Naive thymus-derived CD4-positive, alpha-beta T cell (primary cell): ENCODE measurements around the gene PTPRK. TPM values are rescaled to one million over a fixed set of nuclear protein-coding genes. Genes with fewer than 3 reads are reported as not detected.

ENCODE experiments used
- ATAC-seq: fragments of 150-1000 bp; cut with Tn5 transposase; 2 replicates; pipeline ENCODE4 v1.10.0; 2021; ENCODE audit warnings: mild to moderate bottlenecking, moderate library complexity
- CTCF ChIA-PET: fragments of 350-600 bp; sonication (Branson Sonifier 250); formaldehyde crosslinking; loops from one replicate; lab custom pipeline; 2021; ENCODE audit warnings: antibody characterized with exemption; lab: Charles Lee
- POLR2A ChIA-PET: fragments of 350-600 bp; sonication (Branson Sonifier 250); formaldehyde crosslinking; loops from one replicate; lab custom pipeline; 2021; ENCODE audit warnings: antibody characterized with exemption, inconsistent platforms; lab: Charles Lee
- DNase-seq, 9 donors: peaks; one replicate each; pipeline versions ENCODE4 v3.0.0 to v3.0.0-alpha.2; 2020 to 2022; ENCODE audit warnings: mixed read lengths in 1 of 9
- H3K27ac ChIP-seq: one replicate; pipeline ENCODE4 v1.7.0; 2013; ENCODE audit warnings: mild to moderate bottlenecking, low read depth, low read length, moderate library complexity
- H3K27me3 ChIP-seq, 2 donors: one replicate each; pipeline ENCODE4 v1.7.0; 2013; ENCODE audit warnings: low read length in 2 of 2, mild to moderate bottlenecking in 2 of 2, moderate library complexity in 2 of 2; ENCODE audit not compliant: control insufficient read depth in 2 of 2, insufficient read depth in 2 of 2
- H3K36me3 ChIP-seq, 3 experiments: 1 replicate in 2 of 3; 2 replicates in 1 of 3; pipeline ENCODE4 v1.7.0; 2013; ENCODE audit warnings: low read length in 3 of 3, mild to moderate bottlenecking in 3 of 3, moderate library complexity in 1 of 3; ENCODE audit not compliant: insufficient read depth in 3 of 3, control insufficient read depth in 2 of 3
- H3K4me1 ChIP-seq, 2 donors: one replicate each; pipeline ENCODE4 v1.7.0; 2013; ENCODE audit warnings: low read length in 2 of 2, mild to moderate bottlenecking in 2 of 2, moderate library complexity in 1 of 2; ENCODE audit not compliant: control insufficient read depth in 2 of 2, insufficient read depth in 2 of 2
- H3K4me3 ChIP-seq: 2 replicates; pipeline ENCODE4 v1.7.0; 2013; ENCODE audit warnings: mild to moderate bottlenecking, low read length
- H3K9me3 ChIP-seq, 3 experiments: 1 replicate in 2 of 3; 2 replicates in 1 of 3; pipeline ENCODE4 v1.7.0; 2013; ENCODE audit warnings: low read length in 3 of 3; ENCODE audit not compliant: control insufficient read depth in 2 of 3
- H3K27ac Mint-ChIP-seq, 9 donors: one replicate each; pipeline ENCODE4 v1.8.0; 2020 to 2022; ENCODE audit warnings: mixed read lengths in 9 of 9, mild to moderate bottlenecking in 8 of 9, moderate library complexity in 5 of 9, inconsistent platforms in 2 of 9
- H3K27me3 Mint-ChIP-seq, 5 donors: one replicate each; pipeline ENCODE4 v1.8.0; 2021 to 2022; ENCODE audit warnings: mixed read lengths in 5 of 5, mild to moderate bottlenecking in 1 of 5
- H3K36me3 Mint-ChIP-seq, 5 donors: one replicate each; pipeline ENCODE4 v1.8.0; 2020 to 2022; ENCODE audit warnings: mixed read lengths in 5 of 5, mild to moderate bottlenecking in 3 of 5, inconsistent platforms in 1 of 5
- H3K4me1 Mint-ChIP-seq, 7 donors: one replicate each; pipeline ENCODE4 v1.8.0; 2020 to 2022; ENCODE audit warnings: mixed read lengths in 7 of 7, mild to moderate bottlenecking in 3 of 7, inconsistent platforms in 1 of 7
- H3K4me3 Mint-ChIP-seq, 10 donors: one replicate each; pipeline ENCODE4 v1.8.0; 2020 to 2022; ENCODE audit warnings: mild to moderate bottlenecking in 10 of 10, mixed read lengths in 10 of 10, moderate library complexity in 6 of 10, inconsistent platforms in 2 of 10
- H3K9me3 Mint-ChIP-seq, 11 donors: one replicate each; pipeline ENCODE4 v1.8.0; 2020 to 2022; ENCODE audit warnings: mixed read lengths in 11 of 11, mild to moderate bottlenecking in 4 of 11, inconsistent platforms in 1 of 11, moderate library complexity in 1 of 11
- intact Hi-C, 2 donors: fragments of 100-400 bp; cut with micrococcal nuclease; formaldehyde crosslinking; loops; one replicate each; pipeline ENCODE4 v1.15.1; 2023
- polyA plus RNA-seq, 2 donors: library from polyadenylated mRNA; unstranded; fragments of 300-500 nt; fragmentation: Illumina TruSeq; gene quantifications; one replicate each; pipeline ENCODE4 v1.2.3, GENCODE V29; 2021
- total RNA-seq, 6 experiments: library from RNA in 5 of 6; stranded (reverse) in 5 of 6; gene quantifications; 1 replicate in 5 of 6; 2 replicates in 1 of 6; pipeline ENCODE4 v1.2.3 and lab custom pipeline; 2021 to 2026

Gene PTPRK
- total and polyA plus RNA-seq, 7 experiments from 2014 or later, result 1.3 to 6.5 (median 2.3) TPM

DNA sequence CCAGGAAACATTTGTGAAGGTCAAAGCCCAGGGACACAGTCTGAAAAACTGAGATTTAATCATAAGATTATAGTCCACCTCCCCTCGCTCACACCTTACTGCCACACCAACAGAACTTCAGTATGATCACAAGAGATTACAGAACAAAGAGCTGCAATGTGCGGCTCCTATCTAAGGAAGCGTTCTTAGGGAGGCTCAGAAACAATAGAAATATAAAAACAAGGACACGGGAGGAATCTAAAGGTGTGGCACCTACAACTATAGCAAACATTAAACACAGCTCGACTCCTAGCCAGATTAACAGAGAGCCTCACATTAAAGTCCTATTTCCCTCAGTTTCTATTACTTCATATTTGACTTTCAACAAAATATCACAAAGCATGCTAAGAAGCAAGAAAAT is 579.2 kb downstream of the PTPRK start:
- Histone ChIP-seq H3K27ac (no peak overlapping the region), H3K9me3 (no peaks in the 10 kb centered on the region), H3K36me3 (no peaks in the 10 kb centered on the region), H3K4me1 (peaks cover 11 to 23% of the 10 kb centered on the region in 2 donors), H3K4me3 (no peak overlapping the region), H3K27me3 (no peaks in the 10 kb centered on the region)
- ChIA-PET CTCF (no interaction called here), POLR2A (interaction anchor here (0.7 to 1.7 kb wide), 3 partner anchors 9 to 40 kb away, joined by 3 to 5 read pairs (median 4); no protein-coding TSS in a partner anchor)
- peaks cover 15 to 67% (median 46%) of the 10 kb centered on the region in 7 donors for H3K4me1 Mint-ChIP-seq
- intact Hi-C loops, result no loop called here
- peak overlapping the region in 3 of 9 donors; percentile 1 to 70 (median 32) for H3K27ac Mint-ChIP-seq
- peak overlapping the region in 4 of 10 donors; percentile 8 to 33 (median 11) for H3K4me3 Mint-ChIP-seq
- H3K36me3 Mint-ChIP-seq, result peaks cover 0 to 34% (median 4%) of the 10 kb centered on the region in 5 donors
- ATAC-seq (no peak), DNase-seq (no peak)
- H3K27me3 Mint-ChIP-seq, result no peaks in the 10 kb centered on the region
- H3K9me3 Mint-ChIP-seq, result peaks cover 0 to 17% (median 3%) of the 10 kb centered on the region in 11 donors

DNA sequence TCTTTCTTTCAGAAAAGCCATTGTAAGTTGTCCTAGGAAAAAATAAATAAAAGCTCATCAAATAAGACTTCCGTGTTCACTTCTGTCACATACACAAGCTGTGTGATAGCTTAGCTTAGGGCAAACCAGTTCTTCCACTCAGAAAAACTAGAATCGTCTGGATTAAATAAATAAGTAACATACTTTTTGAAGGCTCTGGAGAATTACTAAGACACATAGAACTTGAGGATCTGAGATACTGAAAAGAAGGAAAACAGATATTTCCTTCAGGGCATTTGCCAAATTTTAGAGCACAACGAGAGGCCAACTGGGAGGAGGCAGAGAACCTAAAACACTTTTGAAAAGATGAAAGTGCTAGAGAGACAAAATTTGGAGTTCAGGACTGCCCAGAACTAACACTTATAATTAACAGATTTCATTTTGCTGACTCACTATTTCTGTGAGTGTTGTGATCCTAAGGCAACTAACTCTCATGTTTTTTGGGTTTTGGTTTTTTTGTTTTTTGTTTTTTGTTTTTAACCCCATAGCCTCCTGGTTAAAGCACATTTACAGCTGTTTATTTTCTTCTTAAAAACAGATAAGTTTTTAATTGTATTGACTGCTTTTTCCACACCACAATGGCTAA is 580.8 kb downstream of the PTPRK start:
- ChIA-PET POLR2A (interaction anchor here (0.8 to 1.2 kb wide), 4 partner anchors 10 to 157 kb away, joined by 4 to 5 read pairs (median 4); partner anchors contain the start of gene THEMIS), CTCF (interaction anchor here (0.6 to 1.3 kb wide), 2 partner anchors 21 to 94 kb away, joined by 3 read pairs; no protein-coding TSS in a partner anchor)
- peak overlapping the region in 3 of 9 donors; percentile 7 to 97 (median 78) for H3K27ac Mint-ChIP-seq
- H3K27me3 Mint-ChIP-seq, result no peaks in the 10 kb centered on the region
- DNase-seq (no peak), ATAC-seq (no peak)
- Histone ChIP-seq H3K27me3 (no peaks in the 10 kb centered on the region), H3K4me1 (peaks cover 18 to 33% of the 10 kb centered on the region in 2 donors), H3K9me3 (no peaks in the 10 kb centered on the region), H3K4me3 (no peak overlapping the region), H3K36me3 (no peaks in the 10 kb centered on the region), H3K27ac (no peak overlapping the region)
- peaks cover 0 to 23% (median 0%) of the 10 kb centered on the region in 5 donors for H3K36me3 Mint-ChIP-seq
- intact Hi-C loops, result loop anchor here in 1 of 2 donors (1.0 kb wide), 2 partner anchors 12 to 33 kb away; no protein-coding TSS in a partner anchor
- peak overlapping the region in 1 of 10 donors; percentile 13 for H3K4me3 Mint-ChIP-seq
- peaks cover 0 to 5% (median 0%) of the 10 kb centered on the region in 11 donors for H3K9me3 Mint-ChIP-seq
- H3K4me1 Mint-ChIP-seq, result peaks cover 19 to 76% (median 55%) of the 10 kb centered on the region in 7 donors

DNA sequence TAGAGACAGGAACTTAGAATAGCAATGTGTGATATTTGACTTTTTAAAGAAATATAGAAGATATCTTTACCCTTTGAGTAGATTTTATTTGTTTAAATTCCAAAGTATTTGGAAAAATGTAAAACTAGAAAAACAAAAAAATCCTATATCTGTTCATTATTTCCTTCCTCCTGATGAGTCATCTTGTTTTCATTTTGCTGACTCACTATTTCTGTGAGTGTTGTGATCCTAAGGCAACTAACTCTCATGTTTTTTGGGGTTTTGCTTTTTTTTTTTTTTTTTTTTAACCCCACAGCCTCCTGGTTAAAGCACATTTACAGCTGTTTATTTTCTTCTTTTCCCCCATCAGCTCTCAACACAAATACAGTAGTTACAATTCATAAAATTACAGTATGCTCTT is 581.7 kb downstream of the PTPRK start:
- Histone ChIP-seq H3K9me3 (no peaks in the 10 kb centered on the region), H3K4me3 (no peak overlapping the region), H3K27me3 (no peaks in the 10 kb centered on the region), H3K4me1 (peaks cover 25 to 40% of the 10 kb centered on the region in 2 donors), H3K27ac (no peak overlapping the region), H3K36me3 (no peaks in the 10 kb centered on the region)
- intact Hi-C loops, result loop anchor here in 1 of 2 donors (1.0 kb wide), 2 partner anchors 13 to 34 kb away; no protein-coding TSS in a partner anchor
- POLR2A ChIA-PET, result interaction anchor here (0.9 to 5.6 kb wide), 5 partner anchors 11 to 37 kb away, joined by 3 to 30 read pairs (median 5); partner anchors contain the start of gene THEMIS
- Mint-ChIP-seq H3K4me3 (peak overlapping the region in 2 of 10 donors; percentile 14 to 39), H3K27ac (peak overlapping the region in 5 of 9 donors; percentile 28 to 97 (median 57)), H3K4me1 (peaks cover 21 to 81% (median 63%) of the 10 kb centered on the region in 7 donors), H3K9me3 (peaks cover 0 to 6% (median 0%) of the 10 kb centered on the region in 11 donors), H3K27me3 (no peaks in the 10 kb centered on the region), H3K36me3 (peaks cover 0 to 29% (median 0%) of the 10 kb centered on the region in 5 donors)
- DNase-seq, result no peak
- ATAC-seq, result no peak
- CTCF ChIA-PET, result interaction anchor here (1.0 to 1.3 kb wide), 2 partner anchors 12 to 20 kb away, joined by 3 read pairs; no protein-coding TSS in a partner anchor

DNA sequence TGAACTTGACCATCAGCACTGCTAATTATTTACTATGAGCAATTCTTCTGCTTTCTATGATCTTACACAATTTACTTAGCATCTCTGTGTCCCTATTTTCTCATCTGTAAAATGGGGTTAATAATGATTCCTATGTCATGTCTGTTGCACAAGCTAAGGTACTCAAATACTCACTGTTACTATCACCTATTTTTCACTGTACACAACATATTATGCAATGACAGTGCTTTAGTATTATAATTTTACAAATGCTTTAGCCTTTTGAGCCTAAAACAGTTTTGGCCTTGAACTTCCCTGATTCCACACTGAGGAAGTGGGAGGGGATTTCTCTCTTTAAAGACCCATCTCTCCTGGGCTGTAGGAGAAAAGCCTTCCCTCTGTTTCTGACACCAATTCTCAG is 582.7 kb downstream of the PTPRK start:
- Mint-ChIP-seq H3K27ac (peak overlapping the region in 8 of 9 donors; percentile 5 to 97 (median 58)), H3K4me1 (peaks cover 22 to 84% (median 70%) of the 10 kb centered on the region in 7 donors), H3K27me3 (no peaks in the 10 kb centered on the region), H3K36me3 (peaks cover 0 to 34% (median 1%) of the 10 kb centered on the region in 5 donors), H3K9me3 (peaks cover 0 to 12% (median 5%) of the 10 kb centered on the region in 11 donors), H3K4me3 (no peak overlapping the region)
- DNase-seq (no peak), ATAC-seq (no peak)
- Histone ChIP-seq H3K27me3 (no peaks in the 10 kb centered on the region), H3K4me1 (peaks cover 33 to 49% of the 10 kb centered on the region in 2 donors), H3K27ac (no peak overlapping the region), H3K9me3 (peaks cover 0 to 3% (median 2%) of the 10 kb centered on the region in 3 experiments), H3K36me3 (no peaks in the 10 kb centered on the region), H3K4me3 (no peak overlapping the region)
- intact Hi-C loops, result no loop called here
- ChIA-PET POLR2A (interaction anchor here (0.9 to 5.6 kb wide), 3 partner anchors 12 to 19 kb away, joined by 4 to 30 read pairs (median 9); no protein-coding TSS in a partner anchor), CTCF (interaction anchor here (1.0 kb wide), 1 partner anchor 13 kb away, joined by 3 read pairs; no protein-coding TSS in a partner anchor)

DNA sequence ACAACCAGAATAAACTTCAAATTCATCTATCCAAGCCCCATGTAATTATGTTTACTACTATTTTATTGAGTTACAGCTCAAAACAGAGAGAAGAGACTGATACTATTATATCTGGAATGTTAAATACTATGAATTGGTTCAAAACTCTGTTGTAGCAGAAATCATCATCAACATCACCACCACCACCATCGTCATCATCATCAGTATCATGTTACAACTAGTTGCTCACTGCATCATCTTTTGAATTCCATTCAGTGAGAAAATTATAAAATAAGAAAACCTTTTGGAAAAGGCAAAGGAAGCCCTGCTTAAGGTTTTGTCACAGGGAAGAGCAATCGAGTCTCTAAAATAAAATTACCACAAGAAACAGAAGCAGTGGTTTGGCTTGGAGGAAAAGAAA is 583.3 kb downstream of the PTPRK start:
- no peak overlapping the region for H3K27ac ChIP-seq
- H3K9me3 Mint-ChIP-seq, result peaks cover 0 to 13% (median 6%) of the 10 kb centered on the region in 11 donors
- no peaks in the 10 kb centered on the region for H3K27me3 Mint-ChIP-seq
- no peaks in the 10 kb centered on the region for H3K36me3 ChIP-seq
- DNase-seq (no peak), ATAC-seq (no peak)
- H3K27me3 ChIP-seq, result no peaks in the 10 kb centered on the region
- peak overlapping the region in 7 of 9 donors; percentile 47 to 97 (median 69) for H3K27ac Mint-ChIP-seq
- H3K36me3 Mint-ChIP-seq, result peaks cover 0 to 34% (median 3%) of the 10 kb centered on the region in 5 donors
- H3K4me3 Mint-ChIP-seq, result peak overlapping the region in 2 of 10 donors; percentile 6 to 22
- peaks cover 21 to 82% (median 67%) of the 10 kb centered on the region in 7 donors for H3K4me1 Mint-ChIP-seq
- no peak overlapping the region for H3K4me3 ChIP-seq
- CTCF ChIA-PET, result interaction anchor here (1.2 kb wide), 1 partner anchor 82 kb away, joined by 3 read pairs; no protein-coding TSS in a partner anchor
- peaks cover 0 to 8% (median 6%) of the 10 kb centered on the region in 3 experiments for H3K9me3 ChIP-seq
- intact Hi-C loops, result no loop called here
- peaks cover 35 to 52% of the 10 kb centered on the region in 2 donors for H3K4me1 ChIP-seq
- POLR2A ChIA-PET, result interaction anchor here (0.5 to 5.6 kb wide), 11 partner anchors 9 to 82 kb away, joined by 3 to 30 read pairs (median 5); no protein-coding TSS in a partner anchor

DNA sequence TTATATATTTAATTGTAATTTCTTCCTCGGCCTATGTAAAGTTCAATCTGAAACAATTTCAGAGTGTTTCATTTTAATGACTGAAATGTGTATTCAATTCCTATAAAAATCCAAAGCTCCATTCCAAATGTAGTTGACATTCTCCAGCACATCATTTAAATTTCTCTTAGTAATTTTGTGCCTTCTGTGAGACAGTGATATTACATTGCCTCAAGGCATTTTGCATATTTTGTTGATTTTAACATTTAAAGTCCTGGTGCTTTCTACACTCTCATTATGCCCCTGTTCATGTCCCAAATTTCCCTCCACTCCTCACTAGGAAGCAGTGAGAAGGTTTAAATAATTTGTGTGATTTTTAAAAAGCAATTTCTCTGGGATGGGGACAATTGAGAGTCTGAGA is 585.4 kb downstream of the PTPRK start:
- ChIA-PET POLR2A (interaction anchor here (0.7 to 5.6 kb wide), 21 partner anchors 9 to 79 kb away, joined by 3 to 30 read pairs (median 5); partner anchors contain the start of gene THEMIS), CTCF (interaction anchor here (0.8 to 2.0 kb wide), 6 partner anchors 14 to 37 kb away, joined by 3 to 13 read pairs (median 4); partner anchors contain the start of gene THEMIS)
- H3K36me3 Mint-ChIP-seq, result peaks cover 0 to 45% (median 3%) of the 10 kb centered on the region in 5 donors
- peak overlapping the region; percentile 82 to 97 (median 91) for H3K27ac Mint-ChIP-seq
- ATAC-seq (no peak), DNase-seq (no peak)
- H3K9me3 ChIP-seq, result peaks cover 0 to 8% (median 6%) of the 10 kb centered on the region in 3 experiments
- H3K4me1 ChIP-seq, result peaks cover 35 to 49% of the 10 kb centered on the region in 2 donors
- H3K36me3 ChIP-seq, result no peaks in the 10 kb centered on the region
- intact Hi-C loops, result loop anchor here (1.0 kb wide), 7 partner anchors 12 to 80 kb away; partner anchors contain the start of gene THEMIS (in 2 of the 2)
- peak overlapping the region; percentile 66 for H3K27ac ChIP-seq
- H3K4me1 Mint-ChIP-seq, result peaks cover 21 to 70% (median 60%) of the 10 kb centered on the region in 7 donors
- peaks cover 0 to 21% (median 6%) of the 10 kb centered on the region in 11 donors for H3K9me3 Mint-ChIP-seq
- H3K27me3 Mint-ChIP-seq, result no peaks in the 10 kb centered on the region
- no peaks in the 10 kb centered on the region for H3K27me3 ChIP-seq
- H3K4me3 Mint-ChIP-seq, result peak overlapping the region in 9 of 10 donors; percentile 49 to 83 (median 70)
- peak overlapping the region; percentile 31 for H3K4me3 ChIP-seq
